Hippocampal formation (tissue), 2 donors: ENCODE data around the gene HEATR5A.
"Not testable (repeated sequence)": the region's sequence is repeated elsewhere in the genome, so short reads cannot be mapped to it uniquely, and the experiment has no call there.

Experiments
- DNase-seq, 2 donors: peaks; one replicate each; lab custom pipeline; 2025; lab: John Stamatoyannopoulos, UW

HEATR5A gene

DNA sequence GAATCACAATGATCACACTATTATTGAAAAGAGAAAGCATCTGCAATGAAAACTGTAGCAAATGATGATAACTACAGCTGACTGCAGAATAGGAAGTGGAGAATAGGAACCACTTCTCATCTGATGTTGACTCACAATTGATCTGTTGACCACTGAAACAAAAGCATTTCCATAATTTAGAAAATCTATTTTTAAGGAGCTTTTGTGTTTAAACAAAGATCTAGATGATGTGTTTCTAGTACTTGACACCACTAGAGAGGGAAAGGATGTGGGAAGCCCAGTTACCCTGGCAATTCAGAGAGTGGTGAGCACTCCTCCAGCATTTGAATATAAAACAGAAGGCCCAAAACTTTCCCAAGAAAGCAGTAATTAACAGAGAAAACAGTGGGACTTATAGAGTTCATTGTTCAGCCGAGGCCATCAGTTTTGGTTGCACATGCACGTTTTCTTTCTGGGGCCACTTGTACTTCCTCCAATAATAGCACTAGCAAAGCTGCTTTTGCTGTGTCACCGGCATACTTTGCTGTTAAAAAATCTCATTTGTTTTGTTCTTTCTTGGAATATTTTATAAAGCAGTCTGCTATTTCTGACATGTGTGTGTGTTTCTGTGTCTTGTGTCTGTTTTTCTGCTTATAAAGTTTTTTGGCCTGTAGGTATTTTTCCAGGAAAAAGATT, 136.6 kb downstream of the HEATR5A start:
- no peak for DNase-seq

DNA sequence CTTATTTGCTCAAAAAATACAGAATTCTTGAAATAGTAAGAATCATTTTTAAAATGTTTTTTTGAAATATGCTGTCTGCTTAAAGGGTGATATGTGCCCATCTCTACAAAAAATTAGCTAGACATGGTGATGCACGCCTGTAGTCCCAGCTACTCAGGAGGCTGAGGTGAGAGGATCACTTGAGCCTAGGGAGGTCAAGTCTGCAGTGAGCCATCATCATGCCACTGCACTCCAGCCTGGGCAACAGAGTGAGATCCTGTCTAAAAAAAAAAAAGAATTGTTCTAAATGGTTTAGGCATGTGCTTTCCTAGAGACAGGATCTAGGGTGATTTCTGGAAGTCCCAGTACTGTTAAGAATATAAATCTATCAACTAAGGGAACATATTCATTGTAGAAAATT, 137.2 kb downstream of the HEATR5A start:
- DNase-seq = no peak

DNA sequence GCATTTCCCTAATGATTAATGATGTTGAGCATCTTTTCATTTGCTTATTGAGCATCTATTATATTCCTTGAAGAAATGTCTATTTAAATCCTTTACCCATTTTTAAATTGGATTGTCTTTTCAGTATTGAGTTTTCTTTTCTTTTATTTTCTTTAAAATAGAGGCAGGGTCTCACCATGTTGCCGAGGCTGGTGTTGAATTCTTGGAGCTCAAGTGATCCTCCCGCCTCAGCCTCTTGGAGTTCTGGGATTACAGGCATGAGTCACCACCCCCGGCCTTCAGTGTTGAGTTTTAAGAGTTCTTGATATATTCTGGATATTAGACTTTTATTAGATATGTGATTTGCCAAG, 139.5 kb downstream of the HEATR5A start:
- no peak for DNase-seq

GRCh38 chr14:31280132-31280870, 140.0 kb downstream of the HEATR5A start:
- DNase-seq = no peak

DNA sequence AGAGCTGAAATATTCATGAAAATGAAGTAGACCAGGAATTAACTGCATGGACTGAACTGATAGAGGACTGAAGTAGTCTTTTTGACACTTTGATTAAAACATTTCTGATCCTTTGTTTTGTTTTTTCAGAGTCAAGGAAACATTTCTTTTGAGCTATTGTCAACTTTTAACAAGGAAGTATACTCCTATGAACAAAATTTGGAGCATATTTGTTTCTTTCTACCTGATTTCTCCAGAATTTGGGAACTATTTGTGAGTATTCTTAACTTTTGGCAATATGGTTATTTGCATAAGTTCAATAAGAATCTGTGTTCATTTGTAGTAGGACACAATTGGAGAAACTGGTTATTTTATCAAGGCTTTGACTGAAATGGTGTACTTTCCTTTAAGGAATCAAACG, 141.5 kb downstream of the HEATR5A start:
- DNase-seq = no peak

DNA sequence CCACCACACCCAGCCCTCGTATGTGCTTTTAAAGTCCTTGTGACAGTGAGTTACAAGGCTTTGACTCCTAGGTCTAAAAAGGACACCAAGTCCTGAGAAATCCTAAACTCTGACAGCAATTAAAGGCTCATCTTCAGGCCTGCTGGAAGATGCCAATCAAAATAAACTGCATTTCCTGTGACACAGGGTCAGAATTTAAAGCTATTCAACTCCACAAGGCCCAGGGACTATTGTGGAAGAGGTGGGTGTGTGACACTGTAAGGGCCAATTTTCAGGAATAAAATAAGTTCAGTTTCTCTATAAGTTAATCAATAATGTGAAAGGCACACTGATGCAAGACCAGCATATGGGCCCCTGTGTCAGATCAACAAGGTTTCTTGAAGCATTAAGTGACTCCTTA, 143.3 kb downstream of the HEATR5A start:
- no peak for DNase-seq

DNA sequence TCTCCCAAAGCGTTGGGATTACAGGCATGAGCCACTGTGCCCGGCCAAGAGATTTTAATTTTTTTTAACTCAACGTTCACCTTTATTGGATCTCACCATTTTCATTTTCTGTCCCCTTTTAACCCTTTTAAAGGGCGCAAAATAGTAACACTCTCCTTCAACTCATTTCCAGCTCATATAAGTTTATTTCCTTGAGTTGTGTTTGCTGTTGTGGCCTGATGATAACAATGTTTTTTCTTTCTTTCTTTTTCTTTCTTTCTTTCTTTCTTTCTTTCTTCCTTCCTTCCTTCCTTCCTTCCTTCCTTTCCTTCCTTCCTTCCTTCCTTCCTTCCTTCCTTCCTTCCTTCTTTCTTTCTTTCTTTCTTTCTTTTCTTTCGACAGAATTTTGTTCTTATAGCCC, 143.9 kb downstream of the HEATR5A start:
- not testable (repeated sequence) for DNase-seq

DNA sequence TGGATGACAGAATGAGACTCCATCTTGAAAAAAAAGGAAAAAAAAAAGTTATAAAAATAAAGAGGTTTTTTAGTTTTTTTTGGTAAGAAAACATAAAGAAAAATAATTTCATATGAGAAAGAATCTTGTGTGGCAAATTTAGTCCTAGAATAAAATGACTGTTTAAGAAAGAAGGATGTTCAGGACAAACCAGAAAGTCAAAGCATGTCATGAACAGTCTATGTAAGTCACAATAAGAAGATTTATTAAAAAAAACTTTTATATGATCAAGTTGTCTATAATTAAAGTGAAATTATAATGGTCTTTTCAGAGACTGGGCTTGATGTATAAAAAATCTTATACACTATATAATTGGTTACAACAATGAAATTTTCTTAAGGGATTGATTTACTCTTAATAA, 144.6 kb downstream of the HEATR5A start:
- no peak for DNase-seq

DNA sequence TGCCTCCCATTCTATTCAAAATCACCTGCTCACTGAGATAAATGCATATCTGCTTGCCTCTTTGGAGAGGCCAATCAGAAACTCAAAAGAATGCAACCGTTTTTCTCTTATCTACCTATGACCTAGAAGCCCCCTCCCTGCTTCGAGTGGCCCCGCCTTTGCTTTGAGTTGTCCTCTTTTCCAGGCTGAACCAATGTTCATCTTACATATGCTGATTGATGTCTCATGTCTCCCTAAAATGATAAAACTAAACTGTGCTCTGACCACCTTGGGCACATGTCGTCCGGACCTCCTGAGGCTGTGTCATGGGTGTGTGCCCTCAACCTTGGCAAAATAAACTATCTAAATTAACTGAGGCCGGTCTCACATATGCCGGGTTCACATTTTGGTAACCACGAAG, 148.7 kb downstream of the HEATR5A start:
- no peak for DNase-seq

DNA sequence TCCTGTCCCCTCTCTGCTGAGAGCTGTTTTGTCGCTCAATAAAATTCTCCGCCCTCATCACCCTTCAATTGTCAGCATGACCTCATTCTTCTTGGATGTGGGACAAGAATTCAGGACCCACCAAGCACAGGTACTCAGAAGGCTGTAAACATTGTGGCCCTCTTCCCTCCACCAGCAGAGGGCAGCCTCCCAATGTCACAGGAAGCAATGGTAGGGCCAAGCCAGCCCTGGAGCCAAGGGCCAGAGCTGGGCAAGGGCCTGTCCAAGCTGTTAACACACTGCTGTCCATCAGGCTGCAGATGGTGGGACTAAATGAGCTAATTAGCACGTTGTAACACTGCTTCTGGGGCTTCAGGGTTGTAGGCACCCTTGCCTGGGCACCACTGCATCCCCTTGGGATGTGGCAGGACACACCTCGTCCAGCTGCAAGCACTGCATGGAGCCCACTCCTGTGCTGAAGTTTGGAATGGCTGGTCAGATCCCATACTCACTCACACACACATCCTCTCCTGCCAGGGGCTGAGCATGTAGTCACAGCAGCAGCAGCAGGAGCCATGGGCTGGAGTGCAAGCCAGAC, 150.1 kb downstream of the HEATR5A start:
- no peak for DNase-seq

- DNase-seq = no peak
Measured at GRCh38 chr14:31269634-31270195, 150.6 kb downstream of the HEATR5A start.

DNA sequence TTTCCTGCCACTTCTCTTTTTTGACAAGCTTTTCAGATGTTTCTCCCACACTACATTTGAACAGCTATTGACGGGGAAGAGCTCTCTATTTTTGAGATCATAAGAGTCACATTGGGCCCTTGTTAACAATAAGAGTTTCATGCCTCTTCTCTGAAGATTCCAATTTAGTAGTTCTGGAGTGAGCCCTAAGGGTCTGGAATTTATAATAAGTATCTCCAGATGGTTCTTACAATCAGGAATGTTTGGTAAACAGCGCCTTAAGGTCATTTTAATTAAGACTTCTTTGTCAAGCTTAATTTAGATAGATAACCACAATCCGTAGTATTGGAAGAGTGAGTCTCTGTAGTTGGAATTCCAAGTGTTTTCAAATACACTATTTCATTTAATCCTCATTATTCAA, 152.1 kb downstream of the HEATR5A start:
- DNase-seq = no peak

GRCh38 chr14:31266437-31267331, 153.7 kb downstream of the HEATR5A start:
- DNase-seq = no peak

DNA sequence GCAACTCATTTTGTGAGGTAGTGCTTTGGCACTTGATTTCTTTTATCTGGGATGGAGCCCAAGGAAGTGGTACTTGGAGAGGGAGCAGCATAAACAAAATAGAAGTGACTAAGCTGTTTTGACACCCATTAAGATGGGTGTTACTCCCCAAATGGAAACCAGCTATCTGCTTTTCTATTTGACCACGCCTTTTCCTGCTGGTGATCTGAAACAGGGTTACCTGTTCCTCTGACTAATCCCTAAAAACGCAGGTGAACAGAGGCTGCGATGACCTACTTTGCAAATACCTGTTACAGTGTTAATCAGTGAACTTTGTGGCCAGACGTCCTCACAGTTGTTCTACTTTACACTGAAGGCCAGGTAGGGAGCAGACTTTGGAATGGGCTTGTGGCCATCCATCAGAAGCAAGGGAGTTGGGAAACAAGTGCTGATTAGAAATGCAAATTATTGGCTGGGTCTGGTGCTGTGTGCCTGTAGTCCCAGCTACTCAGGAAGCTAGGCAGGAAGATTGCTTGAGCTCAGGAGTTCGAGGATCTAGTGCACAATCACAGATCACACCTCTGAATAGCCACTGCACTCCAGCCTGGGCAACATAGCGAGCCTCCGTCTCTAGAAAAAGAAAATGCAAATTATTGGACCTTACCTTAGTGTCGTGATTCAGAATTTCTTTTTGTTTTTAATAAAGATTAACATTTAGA, 154.5 kb downstream of the HEATR5A start:
- DNase-seq = no peak

- DNase-seq = no peak
Measured at GRCh38 chr14:31263485-31264133, 156.7 kb downstream of the HEATR5A start.

DNA sequence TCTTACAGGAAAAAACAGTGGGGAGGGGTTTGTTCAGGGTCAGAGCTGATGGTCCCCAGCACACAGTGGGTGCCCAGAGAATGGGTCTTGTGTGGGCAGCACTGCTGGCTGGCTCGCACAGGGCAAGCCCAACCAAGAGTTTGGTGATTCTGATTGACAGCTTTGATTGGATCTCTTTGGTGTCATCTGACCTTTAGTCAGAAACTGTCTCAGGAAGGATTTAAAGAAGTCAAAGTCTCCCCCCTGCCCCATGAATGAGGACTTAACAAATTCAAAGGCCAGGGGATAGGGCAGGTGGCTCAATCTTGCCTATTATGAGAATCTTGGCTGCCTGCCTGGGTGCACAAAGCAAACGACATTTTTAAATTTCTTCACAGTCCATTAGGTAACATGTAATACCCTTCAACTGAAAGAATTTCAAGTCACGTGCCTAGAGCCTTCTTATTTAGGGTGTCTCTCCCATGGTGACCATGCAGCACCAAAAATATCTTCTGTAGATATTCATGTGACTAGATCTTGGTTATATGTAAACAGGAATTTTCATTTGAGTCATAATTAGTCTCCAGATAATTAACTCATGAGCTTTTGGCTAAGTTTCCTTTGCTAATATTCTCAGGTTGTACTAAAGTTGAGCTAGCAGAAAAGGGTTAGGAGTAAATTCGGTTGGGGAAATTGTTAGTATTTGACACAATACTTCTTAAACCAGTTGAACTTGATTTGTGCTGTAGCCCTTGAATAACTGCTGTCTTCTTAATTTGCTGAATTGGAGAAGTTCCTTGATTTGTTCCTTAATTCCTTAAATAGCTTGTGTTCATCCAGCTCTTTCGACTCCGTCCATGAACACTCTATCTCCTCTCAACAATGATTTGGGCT, 158.3 kb downstream of the HEATR5A start:
- DNase-seq = no peak

DNA sequence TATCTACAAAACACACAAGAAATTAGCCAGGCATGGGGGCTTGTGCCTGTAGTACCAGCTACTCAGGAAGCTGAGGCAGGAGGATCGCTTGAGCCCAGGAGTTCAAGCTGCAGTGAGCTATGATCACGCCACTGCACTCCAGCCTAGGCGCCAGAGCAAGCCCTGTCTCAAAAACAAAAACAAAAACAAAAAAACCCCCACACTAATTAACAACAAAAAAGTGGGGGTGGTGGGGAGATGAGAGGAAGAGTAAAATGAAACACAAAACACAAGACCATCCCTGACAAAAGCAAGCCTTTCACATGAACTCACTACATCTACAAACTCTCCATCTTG, 158.9 kb downstream of the HEATR5A start:
- DNase-seq = no peak

DNA sequence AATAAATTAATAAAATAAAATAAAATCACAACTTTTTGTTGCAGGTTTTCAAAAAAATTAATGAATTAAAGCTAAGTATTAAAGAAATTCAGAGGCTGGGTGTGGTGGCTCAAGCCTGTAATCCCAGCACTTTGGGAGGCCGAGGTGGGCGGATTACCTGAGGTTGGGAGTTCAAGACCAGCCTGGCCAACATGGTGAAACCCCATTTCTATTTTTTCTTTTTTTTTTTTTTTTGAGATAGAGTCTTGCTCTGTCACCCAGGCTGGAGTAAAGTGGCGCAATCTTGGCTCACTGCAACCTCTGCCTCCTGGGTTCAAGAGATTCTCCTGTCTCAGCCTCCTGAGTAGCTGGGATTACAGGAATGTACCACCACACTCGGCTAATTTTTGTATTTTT, 161.3 kb downstream of the HEATR5A start:
- DNase-seq = not testable (repeated sequence)

GRCh38 chr14:31258427-31259039, 161.8 kb downstream of the HEATR5A start:
- no peak for DNase-seq
